Osteoblast (primary cell): ENCODE results near the gene ZER1. TPM values are rescaled to one million over a fixed set of nuclear protein-coding genes. Genes with fewer than 3 reads are reported as not detected.
A peak's percentile ranks its signal among the peaks of the same experiment; 100 is the strongest.

ENCODE experiments used
- DNase-seq: peaks from one replicate; pipeline ENCODE4 v3.0.0; 2011; ENCODE audit warnings: low spot score, mixed read lengths; ENCODE audit not compliant: insufficient read length; ENCODE audit errors: missing footprints
- H2AFZ ChIP-seq: 2 replicates; pipeline ENCODE4 v1.6.0; 2011; ENCODE audit warnings: mild to moderate bottlenecking, low read length
- H3K27ac ChIP-seq: 2 replicates; pipeline ENCODE4 v1.5.1; 2011; ENCODE audit warnings: mild to moderate bottlenecking, low read depth, low read length, moderate library complexity
- H3K27me3 ChIP-seq: 2 replicates; pipeline ENCODE4 v1.6.0; 2012; ENCODE audit warnings: mild to moderate bottlenecking, control low read depth, inconsistent platforms, low read length, moderate library complexity; ENCODE audit not compliant: insufficient read depth
- H3K36me3 ChIP-seq: 2 replicates; pipeline ENCODE4 v1.5.1; 2011; ENCODE audit warnings: mild to moderate bottlenecking, low read length, control low read depth, moderate library complexity; ENCODE audit not compliant: insufficient read depth
- H3K4me1 ChIP-seq: 2 replicates; pipeline ENCODE4 v1.5.1; 2011; ENCODE audit warnings: mild to moderate bottlenecking, low read length, control low read depth, moderate library complexity; ENCODE audit not compliant: insufficient read depth
- H3K4me2 ChIP-seq: 2 replicates; pipeline ENCODE4 v1.6.0; 2011; ENCODE audit warnings: mild to moderate bottlenecking, low read length; ENCODE audit not compliant: insufficient read depth
- H3K4me3 ChIP-seq: fragments of 200-600 bp; sonication (generic); 3 replicates; pipeline ENCODE4 v1.5.1; 2012; ENCODE audit warnings: mild to moderate bottlenecking, low read length, inconsistent platforms; ENCODE audit not compliant: insufficient read depth
- H3K79me2 ChIP-seq: 2 replicates; pipeline ENCODE4 v1.6.0; 2012; ENCODE audit warnings: mild to moderate bottlenecking, low read length, control low read depth, inconsistent platforms; ENCODE audit not compliant: insufficient read depth
- H3K9me3 ChIP-seq: 2 replicates; pipeline ENCODE4 v1.5.1; 2011; ENCODE audit warnings: low read depth, low read length, control low read depth
- H4K20me1 ChIP-seq: 2 replicates; pipeline ENCODE4 v1.6.0; 2012; ENCODE audit warnings: mild to moderate bottlenecking, low read length, control low read depth; ENCODE audit not compliant: insufficient read depth
- CTCF ChIP-seq: IDR thresholded peaks from 2 replicates; pipeline ENCODE4 v1.5.1; 2011; ENCODE audit warnings: mild to moderate bottlenecking, low read depth, low read length, moderate library complexity; ENCODE audit errors: extremely low read depth
- total RNA-seq: library from RNA; depleted of rRNA; stranded (reverse); fragments of >200 nt; gene quantifications from 2 replicates; pipeline ENCODE4 v1.2.3, GENCODE V29; 2012

ZER1 gene
- 26.4 and 27.1 TPM in 2 replicates for total RNA-seq

GRCh38 chr9:128771745-128772519 lies at the start of gene ZER1:
Gene ZER1, minus strand, starts transcription at chr9:128771927. Its CDS starts 16,362 bp downstream, at chr9:128755565.
- Histone ChIP-seq H2AFZ (peak within 1 kb of the TSS; percentile 100), H3K4me1 (peaks cover 14% of the 10 kb centered on the region), H3K79me2 (peaks cover 41% of the 10 kb centered on the region), H3K4me3 (peak within 1 kb of the TSS; percentile 98), H3K36me3 (no peaks in the 10 kb centered on the region), H4K20me1 (peaks cover 11% of the 10 kb centered on the region), H3K9me3 (no peaks in the 10 kb centered on the region), H3K27ac (peak within 1 kb of the TSS; percentile 91), H3K4me2 (peak within 1 kb of the TSS; percentile 98), H3K27me3 (no peaks in the 10 kb centered on the region)
- TF ChIP-seq CTCF = no peak
- peak; percentile 100 for DNase-seq

- Histone ChIP-seq H3K9me3 (no peaks in the 10 kb centered on the region), H3K79me2 (no peaks in the 10 kb centered on the region), H4K20me1 (peaks cover 5% of the 10 kb centered on the region), H3K4me1 (peaks cover 8% of the 10 kb centered on the region), H3K4me3 (no peak overlapping the region), H2AFZ (no peak overlapping the region), H3K27ac (no peak overlapping the region), H3K27me3 (no peaks in the 10 kb centered on the region), H3K36me3 (peaks cover 36% of the 10 kb centered on the region), H3K4me2 (no peak overlapping the region)
- TF ChIP-seq CTCF = no peak
- DNase-seq = peak; percentile 83
Observed at GRCh38 chr9:128820665-128821583, 49.2 kb upstream of the ZER1 start.

- Histone ChIP-seq H3K36me3 (peaks cover 30% of the 10 kb centered on the region), H2AFZ (no peak overlapping the region), H3K9me3 (no peaks in the 10 kb centered on the region), H3K27me3 (no peaks in the 10 kb centered on the region), H3K4me1 (peaks cover 8% of the 10 kb centered on the region), H3K27ac (no peak overlapping the region), H3K4me2 (peak overlapping the region; percentile 96), H3K4me3 (no peak overlapping the region), H4K20me1 (peaks cover 5% of the 10 kb centered on the region), H3K79me2 (no peaks in the 10 kb centered on the region)
- no peak for TF ChIP-seq CTCF
- DNase-seq = peak; percentile 73
Observed at GRCh38 chr9:128819716-128820664, 48.3 kb upstream of the ZER1 start.
